Activated CD4-positive, alpha-beta T cell treated with anti-CD3 and anti-CD28 coated beads, Interleukin-2, amount 10 ng/mL, durations not matched to agents 7 days and 5 days (primary cell): ENCODE measurements around the gene SLC31A1. TPM values are rescaled to one million over a fixed set of nuclear protein-coding genes. Genes with fewer than 3 reads are reported as not detected.
A peak's percentile ranks its signal among the peaks of the same experiment; 100 is the strongest.

ENCODE experiments used
- CTCF ChIA-PET: fragments of 350-600 bp; sonication (Branson Sonifier 250); formaldehyde crosslinking; loops from one replicate; lab custom pipeline; 2021; ENCODE audit warnings: antibody characterized with exemption; lab: Charles Lee
- POLR2A ChIA-PET: fragments of 350-600 bp; sonication (Branson Sonifier 250); formaldehyde crosslinking; loops from one replicate; lab custom pipeline; 2021; ENCODE audit warnings: antibody characterized with exemption; lab: Charles Lee
- DNase-seq: peaks from one replicate; pipeline ENCODE4 v3.0.0-alpha.2; 2020
- H3K27ac Mint-ChIP-seq: one replicate; pipeline ENCODE4 v1.8.0; 2021; ENCODE audit warnings: mild to moderate bottlenecking, moderate library complexity, mixed read lengths
- H3K27me3 Mint-ChIP-seq: one replicate; pipeline ENCODE4 v1.8.0; 2021; ENCODE audit warnings: mixed read lengths
- H3K36me3 Mint-ChIP-seq: one replicate; pipeline ENCODE4 v1.8.0; 2021; ENCODE audit warnings: low read depth, mixed read lengths
- H3K4me1 Mint-ChIP-seq: one replicate; pipeline ENCODE4 v1.8.0; 2021; ENCODE audit warnings: mixed read lengths
- H3K4me3 Mint-ChIP-seq: one replicate; pipeline ENCODE4 v1.8.0; 2021; ENCODE audit warnings: mild to moderate bottlenecking, moderate library complexity, mixed read lengths
- H3K9me3 Mint-ChIP-seq: one replicate; pipeline ENCODE4 v1.8.0; 2021; ENCODE audit warnings: mixed read lengths
- total RNA-seq, 2 experiments: library from RNA; stranded (reverse); gene quantifications; one replicate each; pipeline ENCODE4 v1.2.3, GENCODE V29; 2021

The SLC31A1 gene
- 10 to 100 TPM in 1 of 2 experiments, 1 to 10 TPM in 1; 9.2 to 10.4 TPM for total RNA-seq

GRCh38 chr9:113221003-113221799 is at the start of gene SLC31A1, which contains the start of gene FKBP15:
Gene SLC31A1, plus strand, starts transcription at chr9:113221544. Its CDS starts 34,605 bp downstream, at chr9:113256149.
Gene FKBP15, minus strand, starts transcription at chr9:113221277. Its CDS starts 34 bp downstream, at chr9:113221243.
- CTCF ChIA-PET, result interaction anchor here (0.7 to 1.7 kb wide), 11 partner anchors 12 to 361 kb away, joined by 3 to 6 read pairs (median 3); partner anchors contain the start of genes CDC26 and PRPF4
- peaks cover 51% of the 10 kb centered on the region for H3K4me1 Mint-ChIP-seq

GRCh38 chr9:113173341-113173740 is 48.0 kb upstream of the SLC31A1 start:
- Mint-ChIP-seq H3K27ac (no peak overlapping the region), H3K27me3 (no peaks in the 10 kb centered on the region), H3K9me3 (no peaks in the 10 kb centered on the region), H3K4me3 (no peak overlapping the region), H3K4me1 (no peaks in the 10 kb centered on the region), H3K36me3 (peaks cover 73% of the 10 kb centered on the region)
- CTCF ChIA-PET, result interaction anchor here (1.3 kb wide), 1 partner anchor 22 kb away, joined by 5 read pairs; no protein-coding TSS in a partner anchor
- no peak for DNase-seq
- POLR2A ChIA-PET, result no interaction called here

More at GRCh38 chr9:113221003-113221799, at the start of gene SLC31A1, which contains the start of gene FKBP15:
- DNase-seq, result peak; percentile 97
- Mint-ChIP-seq H3K9me3 (no peaks in the 10 kb centered on the region), H3K36me3 (peaks cover 6% of the 10 kb centered on the region), H3K4me3 (peak within 1 kb of the TSS; percentile 94), H3K27ac (peak within 1 kb of the TSS; percentile 93), H3K27me3 (no peaks in the 10 kb centered on the region)
- POLR2A ChIA-PET, result interaction anchor here (0.6 to 1.3 kb wide), 3 partner anchors 11 to 1305 kb away, joined by 3 to 4 read pairs (median 3); no protein-coding TSS in a partner anchor

GRCh38 chr9:113176803-113177202 is 44.5 kb upstream of the SLC31A1 start:
- POLR2A ChIA-PET, result no interaction called here
- Mint-ChIP-seq H3K4me3 (no peak overlapping the region), H3K4me1 (no peaks in the 10 kb centered on the region), H3K36me3 (peaks cover 71% of the 10 kb centered on the region), H3K9me3 (no peaks in the 10 kb centered on the region), H3K27ac (no peak overlapping the region), H3K27me3 (no peaks in the 10 kb centered on the region)
- CTCF ChIA-PET, result interaction anchor here (0.6 kb wide), 2 partner anchors 140 to 1319 kb away, joined by 3 read pairs; no protein-coding TSS in a partner anchor
- DNase-seq, result no peak

GRCh38 chr9:113177251-113177650 is 44.1 kb upstream of the SLC31A1 start:
- no peaks in the 10 kb centered on the region for H3K4me1 Mint-ChIP-seq
- H3K27me3 Mint-ChIP-seq, result no peaks in the 10 kb centered on the region
- H3K9me3 Mint-ChIP-seq, result no peaks in the 10 kb centered on the region
- H3K27ac Mint-ChIP-seq, result no peak overlapping the region
- peaks cover 71% of the 10 kb centered on the region for H3K36me3 Mint-ChIP-seq
- no peak for DNase-seq
- H3K4me3 Mint-ChIP-seq, result no peak overlapping the region
- ChIA-PET CTCF (no interaction called here), POLR2A (no interaction called here)

- H3K27ac Mint-ChIP-seq, result no peak overlapping the region
- CTCF ChIA-PET, result interaction anchor here (0.7 kb wide), 1 partner anchor 10 kb away, joined by 3 read pairs; no protein-coding TSS in a partner anchor
Measured at GRCh38 chr9:113178087-113178486, 43.3 kb upstream of the SLC31A1 start.

GRCh38 chr9:113179839-113180238 is 41.5 kb upstream of the SLC31A1 start:
- H3K4me3 Mint-ChIP-seq, result no peak overlapping the region
- ChIA-PET CTCF (interaction anchor here (0.5 to 1.3 kb wide), 3 partner anchors 27 to 1241 kb away, joined by 3 to 4 read pairs (median 3); no protein-coding TSS in a partner anchor), POLR2A (no interaction called here)
- DNase-seq, result no peak
- H3K27me3 Mint-ChIP-seq, result no peaks in the 10 kb centered on the region
- peaks cover 69% of the 10 kb centered on the region for H3K36me3 Mint-ChIP-seq
- no peak overlapping the region for H3K27ac Mint-ChIP-seq
- H3K9me3 Mint-ChIP-seq, result no peaks in the 10 kb centered on the region
- no peaks in the 10 kb centered on the region for H3K4me1 Mint-ChIP-seq

More at GRCh38 chr9:113178087-113178486, 43.3 kb upstream of the SLC31A1 start:
- Mint-ChIP-seq H3K9me3 (no peaks in the 10 kb centered on the region), H3K4me1 (no peaks in the 10 kb centered on the region), H3K27me3 (no peaks in the 10 kb centered on the region), H3K4me3 (no peak overlapping the region), H3K36me3 (peaks cover 70% of the 10 kb centered on the region)
- DNase-seq, result no peak
- POLR2A ChIA-PET, result no interaction called here

- DNase-seq, result no peak
- H3K4me1 Mint-ChIP-seq, result no peaks in the 10 kb centered on the region
- H3K4me3 Mint-ChIP-seq, result no peak overlapping the region
- H3K9me3 Mint-ChIP-seq, result no peaks in the 10 kb centered on the region
- H3K36me3 Mint-ChIP-seq, result peaks cover 75% of the 10 kb centered on the region
- ChIA-PET CTCF (interaction anchor here (1.3 kb wide), 1 partner anchor 19 kb away, joined by 3 read pairs; no protein-coding TSS in a partner anchor), POLR2A (no interaction called here)
- H3K27me3 Mint-ChIP-seq, result no peaks in the 10 kb centered on the region
- no peak overlapping the region for H3K27ac Mint-ChIP-seq
Measured at GRCh38 chr9:113181165-113181564, 40.2 kb upstream of the SLC31A1 start.

- ChIA-PET CTCF (no interaction called here), POLR2A (no interaction called here)
- no peak for DNase-seq
- peaks cover 65% of the 10 kb centered on the region for H3K36me3 Mint-ChIP-seq
- no peak overlapping the region for H3K27ac Mint-ChIP-seq
- H3K27me3 Mint-ChIP-seq, result no peaks in the 10 kb centered on the region
- H3K4me1 Mint-ChIP-seq, result peaks cover 12% of the 10 kb centered on the region
- H3K4me3 Mint-ChIP-seq, result no peak overlapping the region
- H3K9me3 Mint-ChIP-seq, result no peaks in the 10 kb centered on the region
Measured at GRCh38 chr9:113183956-113184488, 37.3 kb upstream of the SLC31A1 start.

- H3K27me3 Mint-ChIP-seq, result no peaks in the 10 kb centered on the region
- no peak for DNase-seq
- ChIA-PET CTCF (no interaction called here), POLR2A (no interaction called here)
- H3K4me1 Mint-ChIP-seq, result peaks cover 12% of the 10 kb centered on the region
- no peaks in the 10 kb centered on the region for H3K9me3 Mint-ChIP-seq
- H3K36me3 Mint-ChIP-seq, result peaks cover 63% of the 10 kb centered on the region
- no peak overlapping the region for H3K4me3 Mint-ChIP-seq
- no peak overlapping the region for H3K27ac Mint-ChIP-seq
Measured at GRCh38 chr9:113184539-113184938, 36.8 kb upstream of the SLC31A1 start.

GRCh38 chr9:113185271-113185670 is 36.1 kb upstream of the SLC31A1 start:
- no peak overlapping the region for H3K27ac Mint-ChIP-seq
- CTCF ChIA-PET, result interaction anchor here (1.7 kb wide), 1 partner anchor 10 kb away, joined by 4 read pairs; no protein-coding TSS in a partner anchor

GRCh38 chr9:113186137-113186755 is 35.1 kb upstream of the SLC31A1 start:
- H3K27ac Mint-ChIP-seq, result no peak overlapping the region
- H3K36me3 Mint-ChIP-seq, result peaks cover 60% of the 10 kb centered on the region
- no peak for DNase-seq
- H3K4me3 Mint-ChIP-seq, result no peak overlapping the region
- no peaks in the 10 kb centered on the region for H3K9me3 Mint-ChIP-seq
- CTCF ChIA-PET, result interaction anchor here (1.1 to 1.7 kb wide), 2 partner anchors 11 to 35 kb away, joined by 4 to 5 read pairs; partner anchors contain the start of gene SLC31A2
- no peaks in the 10 kb centered on the region for H3K27me3 Mint-ChIP-seq
- H3K4me1 Mint-ChIP-seq, result peaks cover 12% of the 10 kb centered on the region
- POLR2A ChIA-PET, result interaction anchor here (0.6 kb wide), 1 partner anchor 19 kb away, joined by 3 read pairs; no protein-coding TSS in a partner anchor

More at GRCh38 chr9:113185271-113185670, 36.1 kb upstream of the SLC31A1 start:
- H3K27me3 Mint-ChIP-seq, result no peaks in the 10 kb centered on the region
- peaks cover 12% of the 10 kb centered on the region for H3K4me1 Mint-ChIP-seq
- H3K36me3 Mint-ChIP-seq, result peaks cover 63% of the 10 kb centered on the region
- H3K4me3 Mint-ChIP-seq, result no peak overlapping the region
- no peak for DNase-seq
- H3K9me3 Mint-ChIP-seq, result no peaks in the 10 kb centered on the region
- POLR2A ChIA-PET, result no interaction called here

- CTCF ChIA-PET, result interaction anchor here (0.9 kb wide), 2 partner anchors 10 to 32 kb away, joined by 3 to 4 read pairs; no protein-coding TSS in a partner anchor
- no peaks in the 10 kb centered on the region for H3K27me3 Mint-ChIP-seq
Measured at GRCh38 chr9:113187929-113188595, 33.3 kb upstream of the SLC31A1 start.

More at GRCh38 chr9:113187929-113188595, 33.3 kb upstream of the SLC31A1 start:
- no peak overlapping the region for H3K27ac Mint-ChIP-seq
- peaks cover 50% of the 10 kb centered on the region for H3K36me3 Mint-ChIP-seq
- H3K4me1 Mint-ChIP-seq, result peaks cover 12% of the 10 kb centered on the region
- no peaks in the 10 kb centered on the region for H3K9me3 Mint-ChIP-seq
- H3K4me3 Mint-ChIP-seq, result no peak overlapping the region
- POLR2A ChIA-PET, result no interaction called here
- no peak for DNase-seq
